H9 (cell line): Measurements from ENCODE around the gene SPATA3. TPM values are rescaled to one million over a fixed set of nuclear protein-coding genes. Genes with fewer than 3 reads are reported as not detected.

ENCODE experiments used
- DNase-seq: peaks from one replicate; pipeline ENCODE4 v3.0.0-alpha.2; 2017
- H2AFZ ChIP-seq: one replicate; pipeline ENCODE4 v1.6.1; 2013; ENCODE audit warnings: mild to moderate bottlenecking, low read length, control low read depth, moderate library complexity
- H2AK5ac ChIP-seq: 2 replicates; pipeline ENCODE4 v1.6.1; 2013; ENCODE audit warnings: low read length, control low read depth, mixed read lengths; ENCODE audit not compliant: insufficient read length
- H2BK120ac ChIP-seq: one replicate; pipeline ENCODE4 v1.6.1; 2013; ENCODE audit warnings: low read depth, mild to moderate bottlenecking, low read length, control low read depth, inconsistent platforms; ENCODE audit not compliant: poor library complexity, severe bottlenecking
- H2BK12ac ChIP-seq: 2 replicates; pipeline ENCODE4 v1.6.1; 2013; ENCODE audit warnings: low read length, control low read depth, mixed read lengths, low read depth; ENCODE audit not compliant: insufficient read length
- H2BK15ac ChIP-seq: 2 replicates; pipeline ENCODE4 v1.6.1; 2013; ENCODE audit warnings: low read depth, low read length, control low read depth
- H2BK20ac ChIP-seq: one replicate; pipeline ENCODE4 v1.6.1; 2013; ENCODE audit warnings: low read depth, mild to moderate bottlenecking, low read length, control low read depth, inconsistent platforms; ENCODE audit not compliant: poor library complexity, severe bottlenecking
- H2BK5ac ChIP-seq: 2 replicates; pipeline ENCODE4 v1.6.1; 2013; ENCODE audit warnings: low read length, control low read depth, mixed read lengths; ENCODE audit not compliant: insufficient read length
- H3K14ac ChIP-seq: 2 replicates; pipeline ENCODE4 v1.6.1; 2013; ENCODE audit warnings: low read length, control low read depth; ENCODE audit not compliant: insufficient read depth
- H3K18ac ChIP-seq: 2 replicates; pipeline ENCODE4 v1.6.1; 2013; ENCODE audit warnings: low read depth, mild to moderate bottlenecking, mixed read lengths, low read length, control low read depth; ENCODE audit not compliant: insufficient read length
- H3K23ac ChIP-seq: 2 replicates; pipeline ENCODE4 v1.6.1; 2013; ENCODE audit warnings: low read length, control low read depth, mixed read lengths, low read depth; ENCODE audit not compliant: insufficient read length
- H3K23me2 ChIP-seq: 2 replicates; pipeline ENCODE4 v1.6.1; 2013; ENCODE audit warnings: low read depth, mild to moderate bottlenecking, mixed read lengths, low read length, control low read depth; ENCODE audit not compliant: insufficient read length, poor library complexity, severe bottlenecking
- H3K27ac ChIP-seq: 2 replicates; pipeline ENCODE4 v1.5.1; 2013; ENCODE audit warnings: low read length, control low read depth, mixed read lengths, low read depth; ENCODE audit not compliant: insufficient read length
- H3K27me3 ChIP-seq: 2 replicates; pipeline ENCODE4 v1.6.1; 2013; ENCODE audit warnings: low read length, control low read depth, inconsistent platforms; ENCODE audit not compliant: insufficient read depth
- H3K4ac ChIP-seq: 2 replicates; pipeline ENCODE4 v1.6.1; 2013; ENCODE audit warnings: low read depth, mild to moderate bottlenecking, control low read depth, inconsistent platforms, low read length, moderate library complexity
- H3K4me1 ChIP-seq: 2 replicates; pipeline ENCODE4 v1.6.1; 2013; ENCODE audit warnings: low read length, control low read depth, inconsistent platforms; ENCODE audit not compliant: insufficient read depth
- H3K4me2 ChIP-seq: 2 replicates; pipeline ENCODE4 v1.6.1; 2013; ENCODE audit warnings: low read length, control low read depth, mixed read lengths; ENCODE audit not compliant: insufficient read length, insufficient read depth
- H3K56ac ChIP-seq: 2 replicates; pipeline ENCODE4 v1.6.1; 2013; ENCODE audit warnings: low read depth, mild to moderate bottlenecking, mixed read lengths, low read length, control low read depth; ENCODE audit not compliant: insufficient read length
- H3K79me1 ChIP-seq: 2 replicates; pipeline ENCODE4 v1.6.1; 2013; ENCODE audit warnings: low read depth, mild to moderate bottlenecking, moderate library complexity, low read length, control low read depth, inconsistent platforms; ENCODE audit not compliant: insufficient read depth, poor library complexity, severe bottlenecking
- H3K79me2 ChIP-seq: 2 replicates; pipeline ENCODE4 v1.6.1; 2013; ENCODE audit warnings: low read length, control low read depth, inconsistent platforms; ENCODE audit not compliant: insufficient read depth
- H3K9ac ChIP-seq: 2 replicates; pipeline ENCODE4 v1.6.1; 2013; ENCODE audit warnings: low read length, control low read depth, mixed read lengths; ENCODE audit not compliant: insufficient read length; ENCODE audit errors: extremely low read depth
- H3K9me3 ChIP-seq: one replicate; pipeline ENCODE4 v1.6.1; 2013; ENCODE audit warnings: low read depth, low read length, inconsistent platforms; ENCODE audit not compliant: control insufficient read depth
- H3T11ph ChIP-seq: one replicate; pipeline ENCODE4 v1.6.1; 2013; ENCODE audit warnings: mild to moderate bottlenecking, low read length, control low read depth, inconsistent platforms
- H4K20me1 ChIP-seq: one replicate; pipeline ENCODE4 v1.6.1; 2013; ENCODE audit not compliant: control insufficient read depth, insufficient read length, insufficient read depth
- H4K5ac ChIP-seq: 2 replicates; pipeline ENCODE4 v1.6.1; 2013; ENCODE audit warnings: low read depth, mild to moderate bottlenecking, mixed read lengths, low read length, control low read depth; ENCODE audit not compliant: insufficient read length
- H4K8ac ChIP-seq: replicated peaks from 2 replicates; pipeline ENCODE4 v1.6.1; 2013; ENCODE audit warnings: low read length, control low read depth, mixed read lengths, low read depth; ENCODE audit not compliant: insufficient read length
- H4K91ac ChIP-seq: 2 replicates; pipeline ENCODE4 v1.6.1; 2013; ENCODE audit warnings: low read depth, mild to moderate bottlenecking, moderate library complexity, mixed read lengths, low read length, control low read depth; ENCODE audit not compliant: insufficient read length
- H3K27ac Mint-ChIP-seq, 3 experiments: 2 replicates in 2 of 3; 3 replicates in 1 of 3; pipeline ENCODE4 v1.8.0; 2020 to 2021; ENCODE audit warnings: mixed read lengths in 3 of 3, mild to moderate bottlenecking in 1 of 3, moderate library complexity in 1 of 3
- H3K27me3 Mint-ChIP-seq: 2 replicates; pipeline ENCODE4 v1.8.0; 2021; ENCODE audit warnings: low read depth, mild to moderate bottlenecking, moderate library complexity, mixed read lengths
- H3K36me3 Mint-ChIP-seq, 3 experiments: 2 replicates in 2 of 3; 3 replicates in 1 of 3; pipeline ENCODE4 v1.8.0; 2020 to 2021; ENCODE audit warnings: low read depth in 3 of 3, mixed read lengths in 3 of 3; ENCODE audit not compliant: insufficient read depth in 1 of 3
- H3K4me1 Mint-ChIP-seq, 2 experiments: 2 replicates each; pipeline ENCODE4 v1.8.0; 2020; ENCODE audit warnings: mixed read lengths in 2 of 2
- H3K4me3 Mint-ChIP-seq, 2 experiments: 2 replicates in 1 of 2; 3 replicates in 1 of 2; pipeline ENCODE4 v1.8.0; 2020 to 2021; ENCODE audit warnings: mild to moderate bottlenecking in 2 of 2, mixed read lengths in 2 of 2, moderate library complexity in 1 of 2
- H3K9me3 Mint-ChIP-seq, 2 experiments: 2 replicates in 1 of 2; 3 replicates in 1 of 2; pipeline ENCODE4 v1.8.0; 2020; ENCODE audit warnings: mild to moderate bottlenecking in 2 of 2, mixed read lengths in 2 of 2, moderate library complexity in 1 of 2
- WGBS: extraction: QIAGEN DNeasy Blood & Tissue Kit; methylation state at CpG from one replicate; pipeline ENCODE4 v1.1.7; 2013; ENCODE audit warnings: missing lambda C conversion rate, low lambda C conversion rate, mixed read lengths; ENCODE audit not compliant: insufficient read length; ENCODE audit errors: extremely low coverage; 5-methylcytosine and 5-hydroxymethylcytosine counted together
- total RNA-seq: library from RNA; stranded (reverse); gene quantifications from 2 replicates; pipeline ENCODE4 v1.2.1, GENCODE V29; 2021
- TF ChIP-seq, protein P1 (sequence below): fragments of 200-600 bp; sonication (generic); conservative IDR thresholded peaks from 3 replicates; pipeline ENCODE4 v1.8.0; 2021; ENCODE audit warnings: antibody characterized with exemption, mild to moderate bottlenecking

Gene SPATA3
- total RNA-seq, 1 experiment from 2014 or later = not detected

DNA sequence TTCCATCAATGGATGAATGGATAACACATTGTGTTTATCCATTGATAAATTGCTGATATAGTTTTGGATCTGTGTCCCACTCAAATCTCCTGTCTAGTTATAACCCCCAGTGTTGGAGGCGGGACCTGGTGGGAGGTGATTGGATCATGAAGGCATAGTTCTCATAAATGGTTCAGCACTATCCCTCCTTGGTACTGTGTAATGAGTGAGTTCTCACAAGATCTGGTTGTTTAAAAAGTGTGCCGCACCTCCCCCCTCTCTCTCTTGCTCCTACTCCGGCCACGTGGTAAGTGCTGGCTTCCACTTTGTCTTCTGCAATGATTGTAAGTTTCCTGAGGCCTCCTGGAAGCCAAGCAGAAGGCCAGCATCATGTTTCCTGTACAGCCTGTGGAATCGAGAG, 23.9 kb upstream of the SPATA3 start:
- peaks cover 0 to 10% (median 3%) of the 10 kb centered on the region in 3 experiments; a peak in 5 of 7 replicates for H3K36me3 Mint-ChIP-seq
- no peak overlapping the region for H2BK5ac ChIP-seq
- H3K79me2 ChIP-seq = no peaks in the 10 kb centered on the region
- no peak overlapping the region for H3K4ac ChIP-seq
- no peak overlapping the region for H3K27ac Mint-ChIP-seq
- TF ChIP-seq, protein P1, sequence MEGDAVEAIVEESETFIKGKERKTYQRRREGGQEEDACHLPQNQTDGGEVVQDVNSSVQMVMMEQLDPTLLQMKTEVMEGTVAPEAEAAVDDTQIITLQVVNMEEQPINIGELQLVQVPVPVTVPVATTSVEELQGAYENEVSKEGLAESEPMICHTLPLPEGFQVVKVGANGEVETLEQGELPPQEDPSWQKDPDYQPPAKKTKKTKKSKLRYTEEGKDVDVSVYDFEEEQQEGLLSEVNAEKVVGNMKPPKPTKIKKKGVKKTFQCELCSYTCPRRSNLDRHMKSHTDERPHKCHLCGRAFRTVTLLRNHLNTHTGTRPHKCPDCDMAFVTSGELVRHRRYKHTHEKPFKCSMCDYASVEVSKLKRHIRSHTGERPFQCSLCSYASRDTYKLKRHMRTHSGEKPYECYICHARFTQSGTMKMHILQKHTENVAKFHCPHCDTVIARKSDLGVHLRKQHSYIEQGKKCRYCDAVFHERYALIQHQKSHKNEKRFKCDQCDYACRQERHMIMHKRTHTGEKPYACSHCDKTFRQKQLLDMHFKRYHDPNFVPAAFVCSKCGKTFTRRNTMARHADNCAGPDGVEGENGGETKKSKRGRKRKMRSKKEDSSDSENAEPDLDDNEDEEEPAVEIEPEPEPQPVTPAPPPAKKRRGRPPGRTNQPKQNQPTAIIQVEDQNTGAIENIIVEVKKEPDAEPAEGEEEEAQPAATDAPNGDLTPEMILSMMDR = no peak
- no peak overlapping the region for H2BK15ac ChIP-seq
- H3K23me2 ChIP-seq = no peaks in the 10 kb centered on the region
- H3T11ph ChIP-seq = no peak overlapping the region
- H2AK5ac ChIP-seq = no peak overlapping the region
- no peaks in the 10 kb centered on the region for H3K27me3 Mint-ChIP-seq
- H3K4me1 ChIP-seq = no peaks in the 10 kb centered on the region
- no peak overlapping the region for H2BK20ac ChIP-seq
- no peaks in the 10 kb centered on the region for H4K20me1 ChIP-seq
- no peak overlapping the region for H3K27ac ChIP-seq
- no peak overlapping the region for H2BK120ac ChIP-seq
- H3K9ac ChIP-seq = no peak overlapping the region
- no CpG with 5 or more reads among the region's 5 CpGs for WGBS
- no peak overlapping the region for H2BK12ac ChIP-seq
- H3K56ac ChIP-seq = no peak overlapping the region
- H3K9me3 Mint-ChIP-seq = peaks cover 7 to 12% of the 10 kb centered on the region in 2 experiments; a peak in 4 of 5 replicates
- no peak overlapping the region for H4K91ac ChIP-seq
- H3K23ac ChIP-seq = no peak overlapping the region
- no peak overlapping the region for H2AFZ ChIP-seq
- DNase-seq = no peak
- H4K5ac ChIP-seq = no peak overlapping the region
- H3K14ac ChIP-seq = no peak overlapping the region
- no peaks in the 10 kb centered on the region for H3K27me3 ChIP-seq
- H4K8ac ChIP-seq = no peak overlapping the region
- H3K4me3 Mint-ChIP-seq = no peak overlapping the region
- no peak overlapping the region for H3K18ac ChIP-seq
- H3K79me1 ChIP-seq = no peaks in the 10 kb centered on the region
- H3K4me2 ChIP-seq = no peak overlapping the region
- no peaks in the 10 kb centered on the region for H3K9me3 ChIP-seq
- H3K4me1 Mint-ChIP-seq = peaks cover 9 to 12% of the 10 kb centered on the region in 2 experiments; a peak in 3 of 4 replicates
